ENCODE data around the gene GOLGA6C. TPM values are rescaled to one million over a fixed set of nuclear protein-coding genes. Genes with fewer than 3 reads are reported as not detected.
"Not testable (repeated sequence)": the region's sequence is repeated elsewhere in the genome, so short reads cannot be mapped to it uniquely, and the experiment has no call there.

GOLGA6C gene
- total RNA-seq, result not detected

GRCh38 chr15:75258034-75258433 lies at the start of gene GOLGA6C:
GOLGA6C (plus strand) TSS chr15:75258334; CDS start chr15:75258599, 265 bp downstream.
- POLR2A ChIA-PET; H3K36me3 Mint-ChIP-seq (ENCODE audit: low read depth); H3K4me1 Mint-ChIP-seq; H3K27ac Mint-ChIP-seq; H3K9me3 Mint-ChIP-seq; H3K4me3 Mint-ChIP-seq; CTCF ChIA-PET; H3K27me3 Mint-ChIP-seq; DNase-seq: not testable (repeated sequence)

- Mint-ChIP-seq H3K4me3 (no peak overlapping the region), H3K27ac (no peak overlapping the region), H3K27me3 (no peaks in the 10 kb centered on the region), H3K36me3 (ENCODE audit: low read depth) (peaks cover 80% of the 10 kb centered on the region), H3K9me3 (no peaks in the 10 kb centered on the region), H3K4me1 (peaks cover 48% of the 10 kb centered on the region)
- CTCF ChIA-PET, result interaction anchor here (0.9 to 1.2 kb wide), 2 partner anchors 166 to 179 kb away, joined by 4 to 5 read pairs; no protein-coding TSS in a partner anchor
- POLR2A ChIA-PET, result interaction anchor here (0.7 to 1.8 kb wide), 5 partner anchors 9 to 185 kb away, joined by 3 to 8 read pairs (median 3); partner anchors contain the start of gene PPCDC
- DNase-seq, result no peak
These were observed 49.4 kb upstream of the GOLGA6C start for GRCh38 chr15:75208501-75209288.

- Mint-ChIP-seq H3K27ac (no peak overlapping the region), H3K36me3 (ENCODE audit: low read depth) (peaks cover 75% of the 10 kb centered on the region)
These were observed 48.9 kb upstream of the GOLGA6C start for GRCh38 chr15:75209289-75209676.

GRCh38 chr15:75210811-75211230 lies 47.3 kb upstream of the GOLGA6C start:
- ChIA-PET CTCF (interaction anchor here (0.9 kb wide), 1 partner anchor 226 kb away, joined by 3 read pairs; no protein-coding TSS in a partner anchor), POLR2A (interaction anchor here (1.7 kb wide), 1 partner anchor 18 kb away, joined by 4 read pairs; no protein-coding TSS in a partner anchor)
- Mint-ChIP-seq H3K27ac (no peak overlapping the region), H3K36me3 (ENCODE audit: low read depth) (peaks cover 65% of the 10 kb centered on the region), H3K4me3 (no peak overlapping the region), H3K27me3 (no peaks in the 10 kb centered on the region), H3K4me1 (peaks cover 27% of the 10 kb centered on the region), H3K9me3 (no peaks in the 10 kb centered on the region)
- DNase-seq, result no peak

More at GRCh38 chr15:75209289-75209676, 48.9 kb upstream of the GOLGA6C start:
- peaks cover 42% of the 10 kb centered on the region for H3K4me1 Mint-ChIP-seq
- CTCF ChIA-PET, result interaction anchor here (0.9 to 1.2 kb wide), 2 partner anchors 166 to 180 kb away, joined by 4 to 5 read pairs; no protein-coding TSS in a partner anchor
- H3K9me3 Mint-ChIP-seq, result no peaks in the 10 kb centered on the region
- H3K27me3 Mint-ChIP-seq, result no peaks in the 10 kb centered on the region
- no peak overlapping the region for H3K4me3 Mint-ChIP-seq
- POLR2A ChIA-PET, result interaction anchor here (0.7 to 1.8 kb wide), 3 partner anchors 9 to 186 kb away, joined by 3 to 8 read pairs (median 3); partner anchors contain the start of gene PPCDC
- no peak for DNase-seq

GRCh38 chr15:75211436-75212199 lies 46.5 kb upstream of the GOLGA6C start:
- ChIA-PET POLR2A (interaction anchor here (1.1 to 1.7 kb wide), 3 partner anchors 11 to 188 kb away, joined by 3 to 5 read pairs (median 4); partner anchors contain the start of gene PPCDC), CTCF (interaction anchor here (0.9 kb wide), 1 partner anchor 227 kb away, joined by 3 read pairs; no protein-coding TSS in a partner anchor)
- no peak for DNase-seq
- no peaks in the 10 kb centered on the region for H3K9me3 Mint-ChIP-seq
- no peaks in the 10 kb centered on the region for H3K27me3 Mint-ChIP-seq
- no peak overlapping the region for H3K4me3 Mint-ChIP-seq
- H3K36me3 Mint-ChIP-seq (ENCODE audit: low read depth), result peaks cover 59% of the 10 kb centered on the region
- H3K4me1 Mint-ChIP-seq, result peaks cover 27% of the 10 kb centered on the region
- no peak overlapping the region for H3K27ac Mint-ChIP-seq

- ChIA-PET CTCF (no interaction called here), POLR2A (interaction anchor here (1.1 to 1.7 kb wide), 3 partner anchors 10 to 189 kb away, joined by 3 to 5 read pairs (median 4); partner anchors contain the start of gene PPCDC)
- no peak for DNase-seq
- no peaks in the 10 kb centered on the region for H3K9me3 Mint-ChIP-seq
- peaks cover 53% of the 10 kb centered on the region for H3K36me3 Mint-ChIP-seq (ENCODE audit: low read depth)
- no peak overlapping the region for H3K27ac Mint-ChIP-seq
- peaks cover 23% of the 10 kb centered on the region for H3K4me1 Mint-ChIP-seq
- no peaks in the 10 kb centered on the region for H3K27me3 Mint-ChIP-seq
- no peak overlapping the region for H3K4me3 Mint-ChIP-seq
These were observed 45.8 kb upstream of the GOLGA6C start for GRCh38 chr15:75212200-75212858.

- Mint-ChIP-seq H3K27ac (no peak overlapping the region), H3K27me3 (no peaks in the 10 kb centered on the region)
- CTCF ChIA-PET, result no interaction called here
These were observed 44.8 kb upstream of the GOLGA6C start for GRCh38 chr15:75213212-75213767.

GRCh38 chr15:75213768-75214221 lies 44.3 kb upstream of the GOLGA6C start:
- Mint-ChIP-seq H3K27me3 (no peaks in the 10 kb centered on the region), H3K4me1 (peaks cover 21% of the 10 kb centered on the region), H3K36me3 (ENCODE audit: low read depth) (peaks cover 40% of the 10 kb centered on the region), H3K4me3 (no peak overlapping the region), H3K27ac (no peak overlapping the region), H3K9me3 (no peaks in the 10 kb centered on the region)
- no peak for DNase-seq
- ChIA-PET POLR2A (interaction anchor here (0.7 to 1.3 kb wide), 6 partner anchors 7 to 190 kb away, joined by 3 to 6 read pairs (median 3); partner anchors contain the start of genes C15orf39 and PPCDC), CTCF (interaction anchor here (0.5 kb wide), 1 partner anchor 391 kb away, joined by 3 read pairs; no protein-coding TSS in a partner anchor)

More at GRCh38 chr15:75213212-75213767, 44.8 kb upstream of the GOLGA6C start:
- DNase-seq, result no peak
- peaks cover 45% of the 10 kb centered on the region for H3K36me3 Mint-ChIP-seq (ENCODE audit: low read depth)
- peaks cover 22% of the 10 kb centered on the region for H3K4me1 Mint-ChIP-seq
- POLR2A ChIA-PET, result no interaction called here
- no peak overlapping the region for H3K4me3 Mint-ChIP-seq
- H3K9me3 Mint-ChIP-seq, result no peaks in the 10 kb centered on the region

GRCh38 chr15:75214293-75215096 lies 43.6 kb upstream of the GOLGA6C start:
- CTCF ChIA-PET, result interaction anchor here (0.5 to 1.3 kb wide), 3 partner anchors 10 to 390 kb away, joined by 3 read pairs; no protein-coding TSS in a partner anchor
- H3K9me3 Mint-ChIP-seq, result no peaks in the 10 kb centered on the region
- H3K4me1 Mint-ChIP-seq, result peaks cover 14% of the 10 kb centered on the region
- peaks cover 33% of the 10 kb centered on the region for H3K36me3 Mint-ChIP-seq (ENCODE audit: low read depth)
- DNase-seq, result no peak
- H3K27ac Mint-ChIP-seq, result no peak overlapping the region
- no peaks in the 10 kb centered on the region for H3K27me3 Mint-ChIP-seq
- POLR2A ChIA-PET, result interaction anchor here (0.7 to 1.3 kb wide), 6 partner anchors 8 to 191 kb away, joined by 3 to 6 read pairs (median 3); partner anchors contain the start of genes C15orf39 and PPCDC
- no peak overlapping the region for H3K4me3 Mint-ChIP-seq

- H3K36me3 Mint-ChIP-seq (ENCODE audit: low read depth), result peaks cover 24% of the 10 kb centered on the region
- peaks cover 7% of the 10 kb centered on the region for H3K4me1 Mint-ChIP-seq
- POLR2A ChIA-PET, result interaction anchor here (1.0 to 1.3 kb wide), 5 partner anchors 9 to 191 kb away, joined by 3 to 6 read pairs (median 5); partner anchors contain the start of gene PPCDC
These were observed 42.8 kb upstream of the GOLGA6C start for GRCh38 chr15:75215107-75216004.

More at GRCh38 chr15:75215107-75216004, 42.8 kb upstream of the GOLGA6C start:
- CTCF ChIA-PET, result interaction anchor here (0.8 to 1.3 kb wide), 2 partner anchors 11 to 172 kb away, joined by 3 read pairs; no protein-coding TSS in a partner anchor
- Mint-ChIP-seq H3K9me3 (no peaks in the 10 kb centered on the region), H3K4me3 (no peak overlapping the region), H3K27me3 (no peaks in the 10 kb centered on the region), H3K27ac (no peak overlapping the region)
- no peak for DNase-seq

Measured in activated CD4-positive, alpha-beta memory T cell treated with anti-CD3 and anti-CD28 coated beads, Interleukin-2, amount 10 ng/mL, durations not matched to agents 7 days and 5 days (primary cell).